Upper lobe of left lung (tissue), 6 donors: ENCODE results near the gene GSTM4. TPM values are rescaled to one million over a fixed set of nuclear protein-coding genes. Genes with fewer than 3 reads are reported as not detected.
A peak's percentile ranks its signal among the peaks of the same experiment; 100 is the strongest.
"Not testable (repeated sequence)": the region's sequence is repeated elsewhere in the genome, so short reads cannot be mapped to it uniquely, and the experiment has no call there.

Experiments used
- ATAC-seq, 2 donors: fragments of 200-7000 bp; cut with Tn5 transposase; one replicate each; pipeline ENCODE4 v1.9.1; 2022; ENCODE audit warnings: mild to moderate bottlenecking in 2 of 2, moderate library complexity in 2 of 2; ENCODE audit not compliant: low FRiP score in 2 of 2
- DNase-seq, 2 donors: peaks; one replicate each; pipeline ENCODE4 v3.0.0-alpha.2; 2019 to 2020
- H3K27ac ChIP-seq, 4 donors: fragments of 200-600 bp; sonication (generic); one replicate each; pipeline ENCODE4 v1.5.1; 2016 to 2019
- H3K27me3 ChIP-seq, 4 donors: fragments of 200-600 bp; sonication (generic); one replicate each; pipeline ENCODE4 v1.5.1; 2017 to 2019
- H3K36me3 ChIP-seq, 4 donors: fragments of 200-600 bp; sonication (generic); one replicate each; pipeline ENCODE4 v1.5.1; 2016 to 2019
- H3K4me1 ChIP-seq, 4 donors: fragments of 200-600 bp; sonication (generic); one replicate each; pipeline ENCODE4 v1.5.1; 2018 to 2019
- H3K4me3 ChIP-seq, 4 donors: fragments of 200-600 bp; sonication (generic); one replicate each; pipeline ENCODE4 v1.5.1; 2017 to 2019; ENCODE audit warnings: mild to moderate bottlenecking in 2 of 4, moderate library complexity in 1 of 4
- H3K9me3 ChIP-seq, 4 donors: fragments of 200-600 bp; sonication (generic); one replicate each; pipeline ENCODE4 v1.5.1; 2018 to 2019
- CTCF ChIP-seq, 6 experiments: fragments of 450-650 bp in 4 of 6; fragments of 200-600 bp in 2 of 6; sonication (generic) in 2 of 6; IDR thresholded peaks; one replicate each; pipeline ENCODE4 v1.5.1; 2016 to 2019; ENCODE audit warnings: antibody characterized with exemption in 6 of 6
- EP300 ChIP-seq, 4 donors: sonication (generic); formaldehyde crosslinking; IDR thresholded peaks; one replicate each; pipeline ENCODE4 v1.5.1; 2017; ENCODE audit warnings: antibody characterized with exemption in 4 of 4, control low read depth in 2 of 4
- POLR2A ChIP-seq, 4 donors: fragments of 450-650 bp; IDR thresholded peaks; one replicate each; pipeline ENCODE4 v1.5.1; 2016 to 2017; ENCODE audit warnings: antibody characterized with exemption in 4 of 4, mild to moderate bottlenecking in 2 of 4
- POLR2AphosphoS5 ChIP-seq, 2 donors: sonication (generic); formaldehyde crosslinking; IDR thresholded peaks; one replicate each; pipeline ENCODE4 v1.5.1; 2017; ENCODE audit warnings: antibody characterized with exemption in 2 of 2
- WGBS, 2 donors: methylation state at CpG; one replicate each; pipeline ENCODE4 v1.1.5; 2017 to 2018; 5-methylcytosine and 5-hydroxymethylcytosine counted together
- total RNA-seq, 6 donors: library from RNA; depleted of rRNA in 4 of 6; stranded (reverse); fragments of >200 nt in 4 of 6; gene quantifications; one replicate each; pipeline versions ENCODE4 v1.1.0 to v1.2.1, GENCODE V29; 2016 to 2021
- donor health status: DM: no; HTN: no; CAD: no; lungs with moderate emphysema.
- donor health status: DM: no; HTN: yes; CAD: no; lungs with severe emphysema.

Gene GSTM4
- total RNA-seq, 6 donors from 2014 or later: 10.7 to 28.3 (median 15.9) TPM

GRCh38 chr1:109669246-109669948, 13.5 kb downstream of the GSTM4 start:
- Histone ChIP-seq H3K27me3 (no peaks in the 10 kb centered on the region), H3K9me3 (no peaks in the 10 kb centered on the region), H3K27ac (no peak overlapping the region), H3K36me3 (peaks cover 0 to 7% (median 0%) of the 10 kb centered on the region in 4 donors), H3K4me3 (no peak overlapping the region), H3K4me1 (peaks cover 7 to 16% (median 10%) of the 10 kb centered on the region in 4 donors)
- ATAC-seq: no peak
- no peak for TF ChIP-seq CTCF (IDR thresholded peaks at IDR 0.05)
- TF ChIP-seq POLR2A (IDR thresholded peaks at IDR 0.05): no peak
- TF ChIP-seq POLR2AphosphoS5 (IDR thresholded peaks at IDR 0.05): no peak
- TF ChIP-seq EP300 (IDR thresholded peaks at IDR 0.05): no peak
- 85 to 91% methylated on average over 17 to 22 of the region's 22 CpGs for WGBS, 2 donors
- no peak for DNase-seq

GRCh38 chr1:109669949-109670302, 14.0 kb downstream of the GSTM4 start:
- H3K9me3 ChIP-seq, H3K36me3 ChIP-seq, H3K4me3 ChIP-seq, ATAC-seq, DNase-seq, H3K27me3 ChIP-seq, H3K27ac ChIP-seq: not testable (repeated sequence)
- WGBS, 2 donors: 96 to 98% methylated on average over 4 of the region's 5 CpGs
- peaks cover 7 to 16% (median 10%) of the 10 kb centered on the region in 4 donors for H3K4me1 ChIP-seq

GRCh38 chr1:109671067-109671466, 15.2 kb downstream of the GSTM4 start:
- no peaks in the 10 kb centered on the region for H3K27me3 ChIP-seq
- WGBS, 2 donors: 84 to 99% methylated on average over 4 to 5 of the region's 5 CpGs
- no peaks in the 10 kb centered on the region for H3K9me3 ChIP-seq
- TF ChIP-seq EP300 (IDR thresholded peaks at IDR 0.05): no peak
- TF ChIP-seq CTCF (IDR thresholded peaks at IDR 0.05): no peak
- no peak for TF ChIP-seq POLR2A (IDR thresholded peaks at IDR 0.05)
- TF ChIP-seq POLR2AphosphoS5 (IDR thresholded peaks at IDR 0.05): no peak
- DNase-seq (peak in 1 of 2 donors; percentile 38), ATAC-seq (no peak)
- H3K4me1 ChIP-seq: peaks cover 7 to 16% (median 10%) of the 10 kb centered on the region in 4 donors
- no peak overlapping the region for H3K27ac ChIP-seq
- H3K4me3 ChIP-seq: no peak overlapping the region
- H3K36me3 ChIP-seq: peaks cover 0 to 7% (median 0%) of the 10 kb centered on the region in 4 donors

GRCh38 chr1:109673861-109674260, 18.0 kb downstream of the GSTM4 start:
- H3K4me3 ChIP-seq, H3K9me3 ChIP-seq, H3K27ac ChIP-seq, DNase-seq, H3K27me3 ChIP-seq, H3K36me3 ChIP-seq, H3K4me1 ChIP-seq, ATAC-seq: not testable (repeated sequence)
- 75 to 83% methylated on average over 2 of the region's 2 CpGs for WGBS, 2 donors

GRCh38 chr1:109676683-109677381, 20.9 kb downstream of the GSTM4 start:
- not testable (repeated sequence) for ATAC-seq, H3K4me3 ChIP-seq, H3K27ac ChIP-seq, H3K4me1 ChIP-seq, DNase-seq, H3K9me3 ChIP-seq, H3K36me3 ChIP-seq, H3K27me3 ChIP-seq
- 85 to 92% methylated on average over 3 of the region's 3 CpGs for WGBS, 2 donors

GRCh38 chr1:109677459-109677858, 21.6 kb downstream of the GSTM4 start:
- no peak for ATAC-seq
- no peak for TF ChIP-seq EP300 (IDR thresholded peaks at IDR 0.05)
- TF ChIP-seq POLR2AphosphoS5 (IDR thresholded peaks at IDR 0.05): no peak
- no peak for TF ChIP-seq CTCF (IDR thresholded peaks at IDR 0.05)
- no peak for TF ChIP-seq POLR2A (IDR thresholded peaks at IDR 0.05)
- Histone ChIP-seq H3K27ac (no peak overlapping the region), H3K9me3 (no peaks in the 10 kb centered on the region), H3K4me3 (no peak overlapping the region), H3K4me1 (no peaks in the 10 kb centered on the region), H3K27me3 (no peaks in the 10 kb centered on the region), H3K36me3 (peaks cover 0 to 5% (median 0%) of the 10 kb centered on the region in 4 donors)
- WGBS, 2 donors: 73 to 83% methylated on average over 3 of the region's 3 CpGs
- no peak for DNase-seq

- DNase-seq, H3K4me3 ChIP-seq, H3K27ac ChIP-seq, H3K9me3 ChIP-seq, H3K36me3 ChIP-seq, H3K27me3 ChIP-seq, ATAC-seq, H3K4me1 ChIP-seq: not testable (repeated sequence)
- WGBS, 2 donors: 78 to 84% methylated on average over 2 of the region's 2 CpGs
Measured at GRCh38 chr1:109678637-109679036, 22.7 kb downstream of the GSTM4 start.

GRCh38 chr1:109684777-109685176, 28.9 kb downstream of the GSTM4 start:
- not testable (repeated sequence) for ATAC-seq, DNase-seq, H3K36me3 ChIP-seq, H3K4me3 ChIP-seq, H3K27me3 ChIP-seq, H3K4me1 ChIP-seq, H3K9me3 ChIP-seq, H3K27ac ChIP-seq
- no CpG with 5 or more reads among the region's 6 CpGs for WGBS, 2 donors

GRCh38 chr1:109685399-109685798, 29.5 kb downstream of the GSTM4 start:
- H3K27ac ChIP-seq, DNase-seq, H3K4me3 ChIP-seq, H3K36me3 ChIP-seq, H3K9me3 ChIP-seq, H3K4me1 ChIP-seq, H3K27me3 ChIP-seq, ATAC-seq: not testable (repeated sequence)
- no CpG with 5 or more reads among the region's 1 CpG for WGBS, 2 donors
